IPS-20b (cell line): Measurements from ENCODE around the gene MRPL16.
A peak's percentile ranks its signal among the peaks of the same experiment; 100 is the strongest.

Experiments
- H3K27ac ChIP-seq: one replicate; pipeline ENCODE4 v1.5.1; 2013; ENCODE audit warnings: low read length
- H3K27me3 ChIP-seq: 2 replicates; pipeline ENCODE4 v1.6.1; 2013; ENCODE audit warnings: mild to moderate bottlenecking, low read length, inconsistent platforms; ENCODE audit not compliant: insufficient read depth
- H3K36me3 ChIP-seq: 2 replicates; pipeline ENCODE4 v1.6.1; 2013; ENCODE audit warnings: low read depth, mild to moderate bottlenecking, inconsistent platforms, low read length, moderate library complexity; ENCODE audit not compliant: insufficient read depth
- H3K4me1 ChIP-seq: 2 replicates; pipeline ENCODE4 v1.6.1; 2013; ENCODE audit warnings: mild to moderate bottlenecking, control low read depth, inconsistent platforms, low read length, moderate library complexity; ENCODE audit not compliant: insufficient read depth
- H3K4me3 ChIP-seq: 2 replicates; pipeline ENCODE4 v1.5.1; 2013; ENCODE audit warnings: mild to moderate bottlenecking, low read length, inconsistent platforms
- H3K9ac ChIP-seq: 2 replicates; pipeline ENCODE4 v1.6.1; 2013; ENCODE audit warnings: low read depth, mild to moderate bottlenecking, inconsistent platforms, low read length, moderate library complexity
- H3K9me3 ChIP-seq: 2 replicates; pipeline ENCODE4 v1.6.1; 2013; ENCODE audit warnings: mild to moderate bottlenecking, low read depth, low read length, inconsistent platforms; ENCODE audit not compliant: insufficient read depth

Gene MRPL16

DNA sequence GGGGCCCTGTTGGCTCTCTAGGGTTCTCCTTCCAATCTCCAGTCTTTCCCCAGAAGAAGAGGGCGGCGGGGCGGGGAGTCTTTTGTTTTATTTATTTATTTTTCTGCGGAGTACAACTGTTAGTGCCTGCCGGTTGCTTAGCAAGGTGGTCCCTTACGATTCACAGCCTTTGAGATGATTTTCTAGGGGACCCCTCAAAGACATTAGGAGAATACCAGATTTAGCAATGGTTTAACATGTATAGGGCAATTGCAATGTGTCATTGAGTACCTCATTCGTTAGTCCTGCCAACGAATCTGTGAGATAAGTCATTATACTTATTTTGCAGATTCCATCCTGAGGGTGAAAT is 307 bp upstream of the MRPL16 start:
- Histone ChIP-seq H3K36me3 (peaks cover 32% of the 10 kb centered on the region), H3K4me1 (peaks cover 18% of the 10 kb centered on the region; the same call in 1 of the 2 replicates), H3K4me3 (peak overlapping the region; percentile 100), H3K9ac (peak overlapping the region; percentile 97; the same call in 1 of the 2 replicates), H3K27me3 (no peaks in the 10 kb centered on the region), H3K27ac (peak overlapping the region; percentile 23), H3K9me3 (no peaks in the 10 kb centered on the region)

DNA sequence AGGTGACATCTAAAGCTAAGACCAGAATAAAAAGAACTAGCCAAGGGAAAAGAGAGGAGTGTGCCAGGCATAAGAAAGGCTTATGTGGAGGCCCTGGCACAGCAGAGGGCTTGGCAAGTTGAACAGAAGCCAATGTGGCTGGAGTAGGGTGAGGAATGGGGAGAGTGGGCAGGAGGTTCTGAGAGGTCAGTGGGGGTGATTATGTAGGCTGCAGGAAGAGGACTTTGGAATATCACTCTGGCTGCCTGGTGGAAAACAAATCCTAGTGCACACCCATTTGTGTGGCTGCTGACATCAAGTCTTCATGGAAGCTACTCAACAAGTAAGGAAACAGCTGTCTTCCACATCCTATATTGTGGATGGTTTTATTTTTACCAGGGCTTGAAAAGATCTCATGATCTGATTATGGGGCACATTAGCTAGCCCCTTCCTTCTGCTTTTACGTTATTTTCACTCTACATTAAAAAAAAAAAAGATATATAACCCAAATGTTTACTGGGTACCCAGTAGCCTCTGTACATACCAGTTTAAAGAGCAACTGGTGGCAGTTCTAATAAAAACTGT is 3.4 kb downstream of the MRPL16 start:
- no peaks in the 10 kb centered on the region for H3K9me3 ChIP-seq
- no peak overlapping the region for H3K27ac ChIP-seq
- H3K4me1 ChIP-seq: peaks cover 4% of the 10 kb centered on the region; the same call in 1 of the 2 replicates
- no peak overlapping the region for H3K4me3 ChIP-seq
- H3K27me3 ChIP-seq: no peaks in the 10 kb centered on the region
- no peak overlapping the region for H3K9ac ChIP-seq
- H3K36me3 ChIP-seq: peaks cover 59% of the 10 kb centered on the region

DNA sequence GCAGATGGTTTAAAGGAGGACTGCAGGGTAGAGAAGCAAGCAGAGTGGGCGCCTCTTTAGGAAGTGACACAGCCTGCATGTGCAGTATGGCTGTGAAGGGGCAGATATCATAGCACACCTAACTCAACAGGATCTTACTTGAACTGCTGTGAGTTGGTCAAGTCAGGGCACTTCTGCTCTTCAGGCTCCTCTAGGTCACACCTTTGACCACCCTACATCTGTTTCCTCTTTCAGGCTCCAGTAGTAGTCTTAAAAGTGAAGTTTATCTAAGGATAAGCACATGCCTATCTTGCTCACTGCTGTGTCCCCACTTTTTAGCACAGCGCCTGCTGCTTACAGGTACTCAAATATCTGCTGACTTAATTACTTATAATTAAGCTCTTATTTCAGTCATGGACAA is 6.5 kb downstream of the MRPL16 start:
- H3K27ac ChIP-seq: no peak overlapping the region
- H3K27me3 ChIP-seq: no peaks in the 10 kb centered on the region
- H3K4me3 ChIP-seq: no peak overlapping the region
- H3K9ac ChIP-seq: no peak overlapping the region
- H3K9me3 ChIP-seq: no peaks in the 10 kb centered on the region
- no peaks in the 10 kb centered on the region for H3K4me1 ChIP-seq
- peaks cover 80% of the 10 kb centered on the region for H3K36me3 ChIP-seq

DNA sequence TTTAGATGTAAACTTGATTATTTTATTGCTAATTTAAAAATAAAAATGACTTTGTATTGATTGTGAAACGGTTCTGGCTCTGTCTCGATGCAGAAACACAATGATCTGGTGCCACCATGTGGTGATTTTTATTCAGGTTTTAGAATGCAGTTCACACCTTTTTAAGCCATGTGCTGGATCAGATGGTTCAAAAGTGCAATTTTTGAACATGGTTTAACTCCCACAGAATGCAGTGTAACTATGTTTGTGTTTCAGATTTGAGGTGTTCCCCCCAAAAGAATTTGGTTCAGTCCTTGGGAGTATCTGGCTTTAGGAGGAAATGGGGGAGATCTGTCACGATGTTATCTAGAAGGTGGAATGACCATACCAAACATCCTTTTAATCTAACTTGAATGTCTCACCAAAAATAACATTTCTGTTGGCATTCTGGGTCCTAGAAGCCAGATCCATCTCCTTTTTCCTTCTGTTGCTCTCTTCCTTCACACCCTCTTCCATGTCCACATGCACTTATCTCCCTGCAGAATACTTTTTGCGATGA is 7.9 kb downstream of the MRPL16 start:
- no peaks in the 10 kb centered on the region for H3K27me3 ChIP-seq
- H3K9me3 ChIP-seq: no peaks in the 10 kb centered on the region
- no peak overlapping the region for H3K27ac ChIP-seq
- peaks cover 73% of the 10 kb centered on the region for H3K36me3 ChIP-seq
- no peak overlapping the region for H3K9ac ChIP-seq
- H3K4me1 ChIP-seq: no peaks in the 10 kb centered on the region
- H3K4me3 ChIP-seq: no peak overlapping the region

DNA sequence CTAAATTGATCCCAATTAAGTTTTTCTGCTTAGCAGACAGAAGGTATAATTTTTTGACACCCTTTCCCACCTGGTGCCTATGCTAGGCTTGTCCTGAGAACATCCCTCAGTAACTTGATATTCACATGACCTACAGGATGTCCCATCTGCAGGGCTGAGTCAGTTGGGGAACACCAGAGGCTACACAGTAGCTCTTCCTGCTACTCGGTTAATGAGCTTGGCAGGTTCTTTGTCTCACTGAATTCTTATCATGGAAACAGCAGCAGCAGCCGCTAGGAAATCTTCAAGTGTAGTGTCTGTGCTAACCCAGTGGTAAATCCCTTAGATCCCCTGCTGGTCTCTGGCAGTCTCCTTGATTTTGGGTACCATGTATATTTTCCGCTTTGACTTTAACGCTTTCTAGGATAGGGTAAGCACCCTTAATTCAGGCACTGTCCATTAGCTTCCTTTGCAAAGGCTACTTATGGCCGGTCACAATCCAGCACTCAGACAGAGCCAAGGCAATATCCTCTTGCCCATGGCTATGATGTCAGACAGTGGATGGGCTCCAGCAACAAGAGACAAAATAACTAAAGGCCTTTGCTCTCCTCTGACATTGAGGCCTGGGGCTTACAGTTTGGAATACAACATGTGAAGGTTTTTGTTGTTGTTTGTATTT is 8.5 kb downstream of the MRPL16 start:
- H3K36me3 ChIP-seq: peaks cover 72% of the 10 kb centered on the region
- no peak overlapping the region for H3K27ac ChIP-seq
- H3K9me3 ChIP-seq: no peaks in the 10 kb centered on the region
- H3K27me3 ChIP-seq: no peaks in the 10 kb centered on the region
- no peaks in the 10 kb centered on the region for H3K4me1 ChIP-seq
- H3K4me3 ChIP-seq: no peak overlapping the region
- no peak overlapping the region for H3K9ac ChIP-seq

DNA sequence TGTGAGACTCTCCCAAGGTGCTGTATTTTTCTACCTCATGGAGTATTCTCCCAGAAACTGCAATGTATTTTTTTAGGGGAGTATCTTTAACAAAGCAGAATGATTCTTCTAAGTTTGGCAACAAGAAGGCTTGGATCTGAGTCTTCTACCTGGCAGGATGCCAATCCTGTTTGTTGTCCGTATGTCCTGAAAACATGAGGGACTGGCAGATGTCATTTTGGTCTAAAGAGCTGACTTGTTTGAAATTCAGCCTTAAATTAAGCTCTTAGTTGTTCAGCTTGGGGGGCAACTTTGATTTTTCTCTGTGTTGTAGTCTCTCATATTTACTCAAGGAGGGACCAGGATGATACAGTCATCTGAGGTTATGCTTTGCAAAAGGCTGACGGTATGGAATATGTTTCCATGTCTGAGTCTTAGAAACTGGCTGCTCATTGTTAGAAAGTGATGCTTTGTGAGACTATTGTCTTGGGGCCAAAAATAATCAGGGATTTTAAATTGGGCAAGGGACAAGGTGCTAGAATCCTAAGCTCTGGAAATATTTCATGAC is 9.3 kb downstream of the MRPL16 start:
- H3K9me3 ChIP-seq: no peaks in the 10 kb centered on the region
- no peak overlapping the region for H3K27ac ChIP-seq
- no peak overlapping the region for H3K4me3 ChIP-seq
- H3K27me3 ChIP-seq: no peaks in the 10 kb centered on the region
- no peak overlapping the region for H3K9ac ChIP-seq
- no peaks in the 10 kb centered on the region for H3K4me1 ChIP-seq
- peaks cover 72% of the 10 kb centered on the region for H3K36me3 ChIP-seq

DNA sequence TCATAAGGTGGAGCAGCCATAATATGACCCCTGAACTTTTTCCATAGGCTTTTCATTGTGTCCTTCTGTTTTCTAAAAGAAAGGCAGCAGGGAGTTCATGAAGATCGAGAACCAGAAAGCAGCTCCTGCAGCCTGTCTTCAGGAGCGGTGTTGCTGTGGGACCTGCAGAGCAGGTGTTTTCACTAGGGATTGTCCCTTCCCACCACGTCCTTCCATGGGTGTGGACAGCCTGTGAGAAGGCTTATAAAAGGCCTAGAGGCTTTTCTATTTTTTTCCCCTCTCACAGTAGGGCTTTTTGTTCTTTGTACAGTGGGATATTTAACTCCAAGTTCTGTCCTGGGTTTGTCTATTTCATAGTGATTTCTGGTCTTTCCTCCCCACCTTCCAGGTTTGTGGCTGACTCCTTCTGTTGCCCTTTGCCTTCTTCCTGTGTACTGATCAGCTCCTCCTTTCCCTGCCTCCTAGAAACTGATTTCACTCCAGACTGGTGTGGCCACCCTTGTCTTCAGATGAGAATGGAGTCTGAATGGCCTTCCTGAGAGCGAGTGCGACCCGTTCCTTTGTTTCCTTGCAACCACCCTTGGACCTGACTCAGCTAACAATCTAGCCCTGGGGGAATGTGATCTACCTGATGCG is 10.1 kb downstream of the MRPL16 start:
- Histone ChIP-seq H3K4me1 (no peaks in the 10 kb centered on the region), H3K27me3 (no peaks in the 10 kb centered on the region), H3K36me3 (peaks cover 72% of the 10 kb centered on the region), H3K4me3 (no peak overlapping the region), H3K27ac (no peak overlapping the region), H3K9me3 (no peaks in the 10 kb centered on the region), H3K9ac (no peak overlapping the region)

DNA sequence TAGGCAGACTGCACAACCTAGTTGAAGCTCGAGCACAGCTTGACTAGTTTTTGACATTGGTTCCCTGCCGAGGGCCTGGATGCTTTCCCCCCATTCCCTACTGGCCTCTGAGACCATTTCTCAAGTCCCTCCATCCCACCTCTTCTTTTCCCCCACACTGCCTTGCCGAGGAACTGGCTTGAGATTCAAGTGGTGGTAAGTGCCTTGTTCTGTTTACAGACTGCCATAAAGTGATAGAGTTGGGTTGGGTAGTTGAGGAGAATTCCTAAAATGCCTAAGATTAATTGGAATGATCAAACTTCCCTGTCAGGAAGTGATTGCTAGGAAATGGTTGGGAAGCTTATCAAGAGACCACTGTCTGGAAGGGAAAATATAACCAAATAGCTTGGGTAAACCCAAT is 16.2 kb downstream of the MRPL16 start:
- no peaks in the 10 kb centered on the region for H3K4me1 ChIP-seq
- H3K27me3 ChIP-seq: no peaks in the 10 kb centered on the region
- no peak overlapping the region for H3K4me3 ChIP-seq
- H3K27ac ChIP-seq: no peak overlapping the region
- no peak overlapping the region for H3K9ac ChIP-seq
- H3K9me3 ChIP-seq: no peaks in the 10 kb centered on the region
- H3K36me3 ChIP-seq: peaks cover 92% of the 10 kb centered on the region

DNA sequence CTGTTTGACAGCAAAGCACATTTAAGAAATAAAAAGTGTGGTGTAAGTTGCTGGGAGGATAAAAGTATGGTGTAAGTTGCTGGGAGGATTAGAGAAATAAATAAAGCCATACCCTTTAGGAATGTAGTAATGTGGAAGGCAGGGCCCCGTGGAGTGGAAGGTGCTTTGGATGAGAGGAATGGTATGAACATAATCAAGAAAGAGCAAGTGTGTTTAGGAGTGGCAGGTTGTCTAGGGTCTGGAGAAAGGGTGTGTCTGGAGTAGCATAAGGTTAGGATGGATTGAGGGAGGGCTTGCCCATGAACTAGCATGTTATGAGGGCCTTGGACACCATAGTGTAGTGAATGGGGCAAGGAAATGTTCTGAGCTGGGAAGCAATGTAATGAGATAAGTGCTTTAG is 18.1 kb downstream of the MRPL16 start:
- H3K27me3 ChIP-seq: no peaks in the 10 kb centered on the region
- no peaks in the 10 kb centered on the region for H3K4me1 ChIP-seq
- H3K36me3 ChIP-seq: peaks cover 99% of the 10 kb centered on the region
- no peak overlapping the region for H3K9ac ChIP-seq
- no peaks in the 10 kb centered on the region for H3K9me3 ChIP-seq
- no peak overlapping the region for H3K4me3 ChIP-seq
- H3K27ac ChIP-seq: no peak overlapping the region

DNA sequence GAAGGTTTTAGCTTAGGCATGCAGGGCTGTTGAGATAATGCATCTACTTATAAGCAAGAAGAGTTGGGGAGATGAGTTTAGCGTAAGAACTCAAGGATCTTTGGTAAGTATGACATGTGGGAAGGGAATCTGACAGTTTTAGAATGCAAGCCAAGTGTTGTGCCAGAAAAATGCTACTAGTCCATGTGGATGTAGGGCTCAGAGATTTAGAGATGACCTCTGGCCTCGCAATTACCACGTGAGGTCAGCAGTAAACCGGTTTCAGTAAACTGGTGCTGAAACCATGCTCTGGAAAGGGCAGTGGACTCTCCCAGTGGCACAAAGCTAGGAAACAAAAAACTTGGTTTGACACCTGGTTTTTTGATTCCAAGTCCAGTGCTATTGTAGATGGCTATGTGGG is 18.9 kb downstream of the MRPL16 start:
- no peak overlapping the region for H3K4me3 ChIP-seq
- H3K9ac ChIP-seq: no peak overlapping the region
- H3K36me3 ChIP-seq: peaks cover 99% of the 10 kb centered on the region
- no peaks in the 10 kb centered on the region for H3K9me3 ChIP-seq
- H3K4me1 ChIP-seq: no peaks in the 10 kb centered on the region
- no peaks in the 10 kb centered on the region for H3K27me3 ChIP-seq
- H3K27ac ChIP-seq: no peak overlapping the region

DNA sequence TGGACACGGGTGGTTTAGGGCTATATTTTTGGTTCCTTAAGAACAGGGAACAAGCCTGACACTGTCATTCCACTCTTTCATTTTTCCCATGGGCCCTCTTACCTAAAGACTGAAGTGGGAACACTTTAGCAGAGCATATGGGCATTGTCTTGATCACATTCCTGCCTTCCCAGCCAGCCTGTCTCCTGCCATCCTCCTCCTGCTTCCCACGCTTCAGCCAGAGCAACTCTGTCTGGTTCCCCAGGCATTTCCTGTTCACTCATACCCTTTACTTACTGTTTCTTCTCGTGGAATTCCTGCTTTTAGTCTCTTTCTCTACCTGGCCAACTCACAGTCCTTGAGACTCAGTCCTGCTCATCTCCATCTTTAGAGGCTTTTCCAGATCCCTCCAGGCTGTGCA is 22.8 kb downstream of the MRPL16 start:
- H3K9ac ChIP-seq: no peak overlapping the region

DNA sequence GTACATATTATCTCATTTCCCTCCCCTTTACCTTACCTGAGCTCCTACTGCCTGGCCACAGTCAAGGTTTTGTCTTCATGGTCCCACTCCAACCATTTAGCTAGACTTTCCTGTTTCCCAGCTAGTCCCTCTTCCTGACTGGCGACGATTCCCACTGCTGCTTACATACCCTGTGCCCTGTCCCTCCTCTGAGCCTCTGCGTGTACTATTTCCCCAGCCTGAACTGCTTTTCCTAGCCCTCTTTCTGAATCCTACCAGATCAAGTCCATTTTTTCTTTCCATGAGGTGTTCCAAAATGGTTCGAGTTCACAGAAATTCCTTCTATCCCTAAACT is 23.4 kb downstream of the MRPL16 start:
- H3K9me3 ChIP-seq: peaks cover 2% of the 10 kb centered on the region; the same call in 1 of the 2 replicates
- no peak overlapping the region for H3K4me3 ChIP-seq
- no peak overlapping the region; the same call in 1 of the 2 replicates for H3K9ac ChIP-seq
- H3K4me1 ChIP-seq: no peaks in the 10 kb centered on the region
- H3K27ac ChIP-seq: no peak overlapping the region
- no peaks in the 10 kb centered on the region for H3K27me3 ChIP-seq
- H3K36me3 ChIP-seq: peaks cover 64% of the 10 kb centered on the region

More for the DNA sequence above, 22.8 kb downstream of the MRPL16 start:
- no peaks in the 10 kb centered on the region for H3K27me3 ChIP-seq
- H3K27ac ChIP-seq: no peak overlapping the region
- H3K9me3 ChIP-seq: peaks cover 2% of the 10 kb centered on the region; the same call in 1 of the 2 replicates
- no peak overlapping the region for H3K4me3 ChIP-seq
- H3K4me1 ChIP-seq: no peaks in the 10 kb centered on the region
- peaks cover 70% of the 10 kb centered on the region for H3K36me3 ChIP-seq
